COLO829 (cell line): ENCODE measurements around the gene C16orf86.
"Not testable (repeated sequence)": the region's sequence is repeated elsewhere in the genome, so short reads cannot be mapped to it uniquely, and the experiment has no call there.

Source experiments
- DNase-seq: peaks from one replicate; pipeline ENCODE4 v3.0.0; 2012; ENCODE audit warnings: low spot score

Gene C16orf86

GRCh38 chr16:67667817-67668494 is 1.3 kb downstream of the C16orf86 start:
- peak; percentile 63 for DNase-seq

GRCh38 chr16:67668495-67669157 is 2.0 kb downstream of the C16orf86 start:
- DNase-seq: no peak

- no peak for DNase-seq
These were observed 3.0 kb downstream of the C16orf86 start for GRCh38 chr16:67669499-67670101.

GRCh38 chr16:67672306-67672705 is 5.7 kb downstream of the C16orf86 start:
- DNase-seq: no peak

GRCh38 chr16:67672739-67673662 is 6.4 kb downstream of the C16orf86 start:
- peak; percentile 54 for DNase-seq

- DNase-seq: no peak
These were observed 7.3 kb downstream of the C16orf86 start for GRCh38 chr16:67673712-67674580.

- DNase-seq: no peak
These were observed 8.4 kb downstream of the C16orf86 start for GRCh38 chr16:67674851-67675578.

GRCh38 chr16:67675579-67675935 is 8.9 kb downstream of the C16orf86 start:
- DNase-seq: no peak

- no peak for DNase-seq
These were observed 9.4 kb downstream of the C16orf86 start for GRCh38 chr16:67675999-67676398.

GRCh38 chr16:67676516-67676915 is 9.9 kb downstream of the C16orf86 start:
- DNase-seq: no peak

GRCh38 chr16:67676939-67677338 is 10.3 kb downstream of the C16orf86 start:
- no peak for DNase-seq

- no peak for DNase-seq
These were observed 11.1 kb downstream of the C16orf86 start for GRCh38 chr16:67677712-67678111.

GRCh38 chr16:67678354-67679023 is 11.9 kb downstream of the C16orf86 start:
- no peak for DNase-seq

GRCh38 chr16:67679935-67680897 is 13.6 kb downstream of the C16orf86 start:
- no peak for DNase-seq

- no peak for DNase-seq
These were observed 17.2 kb downstream of the C16orf86 start for GRCh38 chr16:67683767-67684166.

GRCh38 chr16:67685388-67686112 is 18.9 kb downstream of the C16orf86 start:
- DNase-seq: no peak

GRCh38 chr16:67693517-67694285 is 27.1 kb downstream of the C16orf86 start:
- not testable (repeated sequence) for DNase-seq
